CD4-positive, alpha-beta T cell treated with Interleukin-17A for 1 hour (primary cell): ENCODE measurements around the gene CLINT1.

Experiments used
- DNase-seq: peaks from one replicate; pipeline ENCODE4 v3.0.0-alpha.2; 2020

The CLINT1 gene

GRCh38 chr5:157748760-157749461 is 110.0 kb downstream of the CLINT1 start:
- DNase-seq = no peak

- no peak for DNase-seq
These were observed 110.9 kb downstream of the CLINT1 start for GRCh38 chr5:157747766-157748700.

DNA sequence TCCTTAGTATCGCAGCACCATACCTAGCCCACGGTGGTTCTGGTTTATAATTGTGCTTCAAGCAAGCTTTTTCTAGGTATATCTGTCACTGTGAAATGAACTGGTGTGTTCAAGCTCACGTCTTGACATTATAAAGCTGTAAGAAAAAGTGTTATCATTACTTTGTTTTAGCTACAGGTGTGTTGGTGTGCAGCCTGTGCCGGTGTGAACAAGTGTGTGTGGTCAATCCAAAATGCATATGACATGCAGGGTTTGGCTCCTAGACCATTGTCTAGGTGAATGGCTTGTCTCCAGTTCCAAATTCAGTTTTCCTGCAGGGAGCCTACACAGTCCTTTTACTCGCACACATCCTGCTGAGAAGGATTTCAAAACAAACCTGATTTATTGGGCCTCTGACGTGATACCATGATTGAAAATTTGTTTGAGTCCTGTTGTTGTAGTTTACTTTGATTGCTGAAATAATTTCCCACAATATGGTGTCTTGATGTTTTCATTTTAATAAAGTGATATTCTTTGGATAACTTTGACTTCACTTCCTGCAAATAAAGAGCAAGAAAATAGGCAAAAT is 111.7 kb downstream of the CLINT1 start:
- DNase-seq = no peak

DNA sequence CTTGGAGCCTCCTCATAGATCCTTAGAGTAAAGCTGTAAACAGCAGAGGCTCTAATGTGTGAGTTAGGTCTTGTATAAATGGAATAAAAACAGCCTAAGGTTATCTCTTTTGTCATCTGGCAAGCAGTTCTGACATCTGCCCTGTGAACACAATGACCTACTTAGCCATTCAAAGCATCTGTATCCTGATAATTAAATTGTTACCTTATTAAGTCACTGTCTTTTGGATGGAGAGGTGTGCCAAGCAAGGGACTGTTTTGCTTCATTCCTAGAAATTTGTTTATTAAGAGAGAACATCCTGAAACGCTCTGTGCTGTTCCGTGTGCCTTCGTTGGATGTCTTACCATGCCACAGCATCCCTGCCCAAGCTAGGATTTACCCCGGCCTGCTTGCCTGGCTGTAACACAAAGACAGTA is 113.9 kb downstream of the CLINT1 start:
- DNase-seq = no peak

DNA sequence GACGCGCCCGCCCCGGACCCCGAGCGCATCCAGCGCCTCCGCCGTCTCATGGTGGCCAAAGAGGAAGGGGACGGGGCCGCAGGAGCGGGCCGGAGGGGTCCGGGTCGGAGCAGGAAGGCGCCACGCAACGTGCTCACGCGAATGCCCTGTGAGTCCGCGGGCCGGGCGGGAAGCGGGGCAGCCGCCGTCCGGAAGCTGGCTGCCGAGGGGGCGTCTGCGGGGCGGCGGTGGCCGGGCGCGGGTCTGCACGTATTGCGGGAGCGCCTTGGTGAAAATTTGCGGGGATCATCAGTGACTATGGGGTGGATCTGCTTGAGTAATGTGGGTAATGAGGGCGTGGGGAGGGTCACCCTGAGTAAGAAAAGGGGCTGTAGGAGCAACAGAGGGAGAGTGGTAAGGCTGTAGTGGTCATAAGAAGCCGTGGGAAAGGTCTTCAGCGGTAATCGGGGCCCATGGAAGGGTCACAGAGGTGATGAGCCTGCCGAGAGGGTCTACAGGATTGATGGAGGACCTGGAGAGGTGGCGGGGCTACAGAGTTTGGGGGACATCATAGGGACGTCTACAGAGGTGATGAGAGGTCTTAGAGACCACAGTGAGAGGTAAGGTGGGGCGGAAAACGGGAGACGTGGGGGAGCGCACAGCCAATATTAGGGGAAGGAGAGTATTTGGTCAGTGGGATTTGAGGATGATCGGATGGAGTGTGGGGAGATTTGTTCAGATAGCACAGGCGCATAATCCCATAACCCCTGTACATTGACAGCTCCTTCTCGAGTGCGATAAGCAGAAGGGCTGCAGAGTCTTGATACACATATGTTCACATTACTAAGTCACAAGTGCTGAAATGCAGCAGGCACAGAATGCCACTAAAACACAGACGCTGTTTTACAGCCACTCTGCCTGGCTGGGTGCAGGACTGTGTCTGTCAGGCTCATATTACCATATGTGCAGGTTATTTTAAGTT is 114.6 kb downstream of the CLINT1 start:
- peak; percentile 12 for DNase-seq

DNA sequence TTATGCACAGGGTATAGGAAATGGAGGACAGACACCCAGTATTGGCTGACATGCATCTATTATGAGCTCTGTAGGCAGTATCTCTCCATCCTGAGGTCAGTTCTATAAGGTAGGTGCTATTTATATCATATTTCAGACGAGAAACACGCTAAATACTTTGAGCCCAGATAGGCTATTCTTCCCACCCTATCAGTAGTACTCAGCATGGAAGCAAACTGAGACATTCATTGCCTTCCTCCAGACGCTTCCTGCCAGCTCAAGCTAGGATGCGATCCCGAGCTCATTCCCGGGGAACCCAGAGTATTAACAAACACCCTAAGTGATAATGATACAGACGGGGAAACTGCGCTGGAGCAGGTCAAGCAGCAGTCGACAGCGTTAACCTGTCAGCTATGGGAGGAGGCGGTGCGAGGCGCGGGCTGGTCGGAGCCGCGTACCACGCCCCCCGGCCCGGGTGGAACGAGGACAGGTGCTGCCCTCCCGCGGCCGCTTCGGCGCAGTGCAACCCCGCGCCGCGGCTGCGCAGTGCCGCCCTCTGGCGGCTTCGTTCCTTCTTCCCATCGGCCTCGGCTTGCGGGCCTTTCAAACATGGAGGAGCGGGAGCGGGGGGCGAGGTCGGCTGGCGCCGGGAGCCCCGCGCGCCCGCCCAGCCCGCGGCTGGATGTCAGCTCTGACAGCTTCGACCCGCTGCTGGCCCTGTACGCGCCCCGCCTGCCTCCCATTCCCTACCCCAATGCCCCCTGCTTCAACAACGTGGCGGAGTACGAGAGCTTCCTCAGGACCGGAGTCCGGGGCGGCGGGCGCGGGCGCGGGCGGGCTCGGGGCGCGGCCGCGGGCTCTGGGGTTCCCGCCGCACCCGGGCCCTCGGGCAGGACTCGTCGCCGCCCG is 115.5 kb downstream of the CLINT1 start, which contains the start of gene LSM11:
Gene LSM11, plus strand, starts transcription at position 550 of the 888 bp plus-strand sequence. Its CDS starts 39 bp downstream, at position 589.
- peak; percentile 91 for DNase-seq

GRCh38 chr5:157741131-157741530 is 117.8 kb downstream of the CLINT1 start:
- no peak for DNase-seq

- peak; percentile 61 for DNase-seq
These were observed 118.7 kb downstream of the CLINT1 start for GRCh38 chr5:157740229-157740610.

- DNase-seq = no peak
These were observed 119.3 kb downstream of the CLINT1 start for GRCh38 chr5:157739388-157740228.

DNA sequence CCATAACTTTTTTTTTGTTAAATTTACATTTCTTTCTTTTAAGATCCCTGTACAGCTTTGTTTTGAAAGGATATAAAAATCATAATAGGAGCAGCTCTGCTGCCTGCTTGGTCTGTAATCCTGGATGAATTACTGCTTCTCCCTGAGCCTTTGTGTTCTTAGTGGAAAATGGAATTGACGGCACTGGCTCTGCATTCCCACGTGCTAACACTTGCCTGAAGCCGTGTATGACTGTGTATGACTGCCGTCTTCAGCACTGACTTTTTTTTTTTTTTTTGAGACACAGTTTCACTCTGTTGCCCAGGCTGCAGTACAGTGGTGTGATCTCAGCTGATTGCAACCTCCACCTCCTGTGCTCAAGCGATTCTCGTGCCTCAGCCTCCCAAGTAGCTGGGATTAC is 123.0 kb downstream of the CLINT1 start:
- DNase-seq = no peak
